Neural cell (in vitro differentiated cells): ENCODE measurements around the gene RASEF.

Experiments used
- EP300 ChIP-seq: fragments of 450-650 bp; conservative IDR thresholded peaks from 2 replicates; pipeline ENCODE4 v1.6.1; 2014; ENCODE audit warnings: antibody characterized with exemption, mild to moderate bottlenecking, moderate library complexity; ENCODE audit not compliant: poor library complexity, severe bottlenecking
- EZH2 ChIP-seq: fragments of 200-600, 300-800 bp; shearing (Covaris generic), sonication (generic); IDR thresholded peaks from 2 replicates; pipeline ENCODE4 v1.6.1; 2014; ENCODE audit warnings: antibody characterized with exemption, low read length, borderline replicate concordance, mild to moderate bottlenecking; ENCODE audit not compliant: insufficient read depth, poor library complexity, severe bottlenecking
- POLR2AphosphoS5 ChIP-seq: IDR thresholded peaks from 2 replicates; pipeline ENCODE4 v1.6.1; 2012
- RAD21 ChIP-seq: fragments of 450-650 bp; conservative IDR thresholded peaks from 2 replicates; pipeline ENCODE4 v1.6.1; 2014; ENCODE audit warnings: antibody characterized with exemption, mild to moderate bottlenecking, moderate library complexity
- SMC3 ChIP-seq: fragments of 450-650 bp; conservative IDR thresholded peaks from 2 replicates; pipeline ENCODE4 v1.6.1; 2014; ENCODE audit warnings: antibody characterized with exemption, mild to moderate bottlenecking, moderate library complexity; ENCODE audit not compliant: poor library complexity
- TF ChIP-seq, protein P1 (sequence below): fragments of 450-650 bp; IDR thresholded peaks from 2 replicates; pipeline ENCODE4 v1.5.1; 2014; ENCODE audit warnings: antibody characterized with exemption, mild to moderate bottlenecking, moderate library complexity; ENCODE audit not compliant: poor library complexity, severe bottlenecking

DNA sequence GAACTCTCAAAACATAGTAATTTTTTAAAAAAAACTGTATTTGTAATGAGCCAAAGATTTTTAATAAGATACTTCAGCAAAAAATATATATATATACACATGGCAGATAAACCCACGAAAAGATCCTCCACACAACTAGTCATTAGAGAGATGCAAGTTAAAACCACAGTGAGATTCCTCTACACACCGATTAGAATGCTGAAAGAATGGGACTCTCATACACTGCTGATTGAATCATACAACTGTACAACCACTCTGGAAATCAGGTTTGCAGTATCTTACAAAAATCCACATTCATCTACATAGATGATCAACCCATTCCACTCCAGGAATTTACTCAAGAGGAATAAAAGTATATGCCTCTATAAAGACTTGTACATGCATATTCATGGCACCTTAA lies 43.7 kb downstream of the RASEF start:
- TF ChIP-seq EP300 (no peak), POLR2AphosphoS5 (no peak), EZH2 (no peak), RAD21 (no peak), SMC3 (no peak)
- TF ChIP-seq, protein P1, sequence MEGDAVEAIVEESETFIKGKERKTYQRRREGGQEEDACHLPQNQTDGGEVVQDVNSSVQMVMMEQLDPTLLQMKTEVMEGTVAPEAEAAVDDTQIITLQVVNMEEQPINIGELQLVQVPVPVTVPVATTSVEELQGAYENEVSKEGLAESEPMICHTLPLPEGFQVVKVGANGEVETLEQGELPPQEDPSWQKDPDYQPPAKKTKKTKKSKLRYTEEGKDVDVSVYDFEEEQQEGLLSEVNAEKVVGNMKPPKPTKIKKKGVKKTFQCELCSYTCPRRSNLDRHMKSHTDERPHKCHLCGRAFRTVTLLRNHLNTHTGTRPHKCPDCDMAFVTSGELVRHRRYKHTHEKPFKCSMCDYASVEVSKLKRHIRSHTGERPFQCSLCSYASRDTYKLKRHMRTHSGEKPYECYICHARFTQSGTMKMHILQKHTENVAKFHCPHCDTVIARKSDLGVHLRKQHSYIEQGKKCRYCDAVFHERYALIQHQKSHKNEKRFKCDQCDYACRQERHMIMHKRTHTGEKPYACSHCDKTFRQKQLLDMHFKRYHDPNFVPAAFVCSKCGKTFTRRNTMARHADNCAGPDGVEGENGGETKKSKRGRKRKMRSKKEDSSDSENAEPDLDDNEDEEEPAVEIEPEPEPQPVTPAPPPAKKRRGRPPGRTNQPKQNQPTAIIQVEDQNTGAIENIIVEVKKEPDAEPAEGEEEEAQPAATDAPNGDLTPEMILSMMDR: no peak
